ENCODE measurements around the gene TICAM2. TPM values are rescaled to one million over a fixed set of nuclear protein-coding genes. Genes with fewer than 3 reads are reported as not detected.

The TICAM2 gene
- total RNA-seq, 2 donors from 2014 or later, result 1.6 to 5.7 TPM

DNA sequence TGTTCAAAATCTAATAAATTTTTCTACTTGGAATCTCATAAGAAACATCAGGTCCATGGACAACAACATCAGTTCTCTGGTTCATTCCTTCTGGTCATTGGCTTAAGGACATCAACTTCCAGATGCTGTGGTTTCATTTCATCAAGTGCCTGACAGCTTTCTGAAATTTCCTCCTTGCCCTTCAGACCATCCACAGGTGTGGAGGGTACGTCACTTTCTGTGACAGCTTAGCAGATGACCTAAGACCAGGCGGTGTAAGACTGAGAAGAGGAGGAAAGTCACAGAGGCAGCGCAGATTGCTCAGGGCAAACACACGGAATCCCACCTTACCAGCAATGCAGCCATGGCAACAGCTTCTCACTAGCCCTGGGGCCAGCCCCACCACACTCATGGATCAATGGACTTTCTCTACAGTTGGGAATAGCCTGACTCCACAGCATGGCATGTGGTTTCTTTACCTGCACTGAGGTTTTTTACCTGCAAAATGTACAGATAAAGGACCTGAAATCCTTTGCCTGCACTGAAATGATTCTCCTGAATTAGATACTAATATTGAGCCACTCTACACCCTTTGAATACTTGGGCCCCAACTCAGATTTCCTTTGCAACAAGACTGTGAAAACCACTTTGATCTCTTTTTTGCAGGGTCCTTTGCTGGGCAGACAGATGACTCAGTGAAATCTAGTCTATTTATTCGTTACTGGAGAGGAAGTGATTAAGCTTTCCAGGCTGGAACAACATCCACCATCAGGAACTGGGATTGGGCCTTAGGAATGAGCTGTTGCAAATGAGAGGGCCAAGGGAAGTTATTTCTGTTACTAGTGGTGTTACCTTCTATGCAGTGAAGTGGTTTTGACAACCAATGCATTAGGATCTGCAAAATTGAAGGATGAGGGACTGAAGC is 26.9 kb downstream of the TICAM2 start:
- DNase-seq (ENCODE audit: low spot score) (no peak), ATAC-seq (ENCODE audit: insufficient number of reproducible peaks, low FRiP score, low read depth) (no peak)
- TF ChIP-seq, protein P1, sequence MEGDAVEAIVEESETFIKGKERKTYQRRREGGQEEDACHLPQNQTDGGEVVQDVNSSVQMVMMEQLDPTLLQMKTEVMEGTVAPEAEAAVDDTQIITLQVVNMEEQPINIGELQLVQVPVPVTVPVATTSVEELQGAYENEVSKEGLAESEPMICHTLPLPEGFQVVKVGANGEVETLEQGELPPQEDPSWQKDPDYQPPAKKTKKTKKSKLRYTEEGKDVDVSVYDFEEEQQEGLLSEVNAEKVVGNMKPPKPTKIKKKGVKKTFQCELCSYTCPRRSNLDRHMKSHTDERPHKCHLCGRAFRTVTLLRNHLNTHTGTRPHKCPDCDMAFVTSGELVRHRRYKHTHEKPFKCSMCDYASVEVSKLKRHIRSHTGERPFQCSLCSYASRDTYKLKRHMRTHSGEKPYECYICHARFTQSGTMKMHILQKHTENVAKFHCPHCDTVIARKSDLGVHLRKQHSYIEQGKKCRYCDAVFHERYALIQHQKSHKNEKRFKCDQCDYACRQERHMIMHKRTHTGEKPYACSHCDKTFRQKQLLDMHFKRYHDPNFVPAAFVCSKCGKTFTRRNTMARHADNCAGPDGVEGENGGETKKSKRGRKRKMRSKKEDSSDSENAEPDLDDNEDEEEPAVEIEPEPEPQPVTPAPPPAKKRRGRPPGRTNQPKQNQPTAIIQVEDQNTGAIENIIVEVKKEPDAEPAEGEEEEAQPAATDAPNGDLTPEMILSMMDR (IDR thresholded peaks at IDR 0.05), result no peak
- Histone ChIP-seq H3K27ac (no peak overlapping the region), H3K27me3 (replicated peaks; ENCODE audit: insufficient read depth) (no peaks in the 10 kb centered on the region), H3K4me1 (ENCODE audit: control insufficient read depth in 1 of 2, low read depth in 2 of 2) (no peaks in the 10 kb centered on the region), H3K36me3 (no peaks in the 10 kb centered on the region), H3K9me3 (no peaks in the 10 kb centered on the region), H3K4me3 (no peak overlapping the region)

DNA sequence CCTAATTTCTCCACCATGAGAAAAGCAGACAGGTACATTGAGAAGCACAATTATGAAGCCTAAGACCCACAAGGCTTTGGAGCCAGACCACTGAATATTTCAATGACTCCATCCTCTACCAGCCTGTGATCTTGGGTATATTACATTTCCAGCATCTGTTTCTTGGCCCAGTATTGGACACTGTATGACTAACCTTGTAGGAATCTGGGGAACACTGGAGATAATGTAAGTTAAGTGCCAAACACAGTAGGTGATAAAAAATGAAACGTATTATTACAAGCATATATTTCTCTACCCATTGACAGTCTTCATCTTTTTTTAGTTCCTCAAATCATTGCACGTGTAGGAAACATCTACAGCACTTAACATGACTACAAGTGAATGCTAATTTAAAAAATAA is 29.1 kb downstream of the TICAM2 start:
- Histone ChIP-seq H3K27ac (no peak overlapping the region), H3K9me3 (no peaks in the 10 kb centered on the region), H3K27me3 (replicated peaks; ENCODE audit: insufficient read depth) (no peaks in the 10 kb centered on the region), H3K36me3 (no peaks in the 10 kb centered on the region), H3K4me3 (no peak overlapping the region), H3K4me1 (ENCODE audit: control insufficient read depth in 1 of 2, low read depth in 2 of 2) (no peaks in the 10 kb centered on the region)
- DNase-seq (ENCODE audit: low spot score), result no peak
- ATAC-seq (ENCODE audit: insufficient number of reproducible peaks, low FRiP score, low read depth), result no peak
- TF ChIP-seq, protein P1 (IDR thresholded peaks at IDR 0.05), result no peak

DNA sequence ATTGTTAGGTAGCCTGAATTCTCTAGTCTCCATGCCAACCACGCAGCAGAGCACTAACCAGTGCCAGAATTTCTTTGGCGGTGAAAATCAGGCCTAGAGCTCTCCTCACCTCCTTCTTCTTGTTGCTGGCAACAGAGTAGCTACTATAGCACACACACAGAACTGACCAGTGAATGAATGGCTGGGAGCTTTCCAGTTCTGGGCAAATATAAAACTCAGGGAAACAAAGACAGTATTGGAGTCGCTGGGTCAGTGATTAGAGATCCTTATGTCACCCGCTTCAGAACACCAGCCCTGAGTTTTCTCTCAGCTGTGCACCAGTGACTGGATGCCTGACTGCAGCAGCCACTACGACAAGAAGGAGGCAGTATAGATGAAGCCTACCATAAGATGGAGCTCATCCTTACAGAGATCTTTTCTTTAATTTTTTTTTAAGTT is 30.8 kb downstream of the TICAM2 start:
- no peak for ATAC-seq (ENCODE audit: insufficient number of reproducible peaks, low FRiP score, low read depth)
- TF ChIP-seq, protein P1 (IDR thresholded peaks at IDR 0.05), result no peak
- Histone ChIP-seq H3K4me1 (ENCODE audit: control insufficient read depth in 1 of 2, low read depth in 2 of 2) (no peaks in the 10 kb centered on the region), H3K9me3 (no peaks in the 10 kb centered on the region), H3K4me3 (no peak overlapping the region), H3K36me3 (no peaks in the 10 kb centered on the region), H3K27ac (no peak overlapping the region), H3K27me3 (replicated peaks; ENCODE audit: insufficient read depth) (no peaks in the 10 kb centered on the region)
- DNase-seq (ENCODE audit: low spot score), result no peak

DNA sequence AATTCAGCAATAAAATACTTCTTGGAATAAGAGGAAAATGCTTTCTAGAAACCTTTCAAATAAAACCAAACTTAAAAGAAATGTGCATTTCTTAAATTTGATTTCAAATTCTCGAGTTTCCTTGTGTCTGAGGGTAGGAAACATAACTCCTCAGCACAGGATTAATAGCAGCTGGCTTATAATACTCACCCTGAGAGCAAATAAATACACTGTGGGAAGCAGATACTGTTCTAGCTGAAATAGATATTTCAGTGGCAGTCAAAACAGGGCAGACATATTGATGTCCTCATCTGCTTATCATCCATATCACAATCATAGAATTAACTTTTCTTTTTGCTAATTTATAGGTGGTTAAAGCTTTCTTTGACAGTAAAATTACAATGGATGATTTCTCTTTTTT is 33.6 kb downstream of the TICAM2 start:
- ATAC-seq (ENCODE audit: insufficient number of reproducible peaks, low FRiP score, low read depth) (no peak), DNase-seq (ENCODE audit: low spot score) (no peak)
- H3K27me3 ChIP-seq (replicated peaks; ENCODE audit: insufficient read depth), result no peaks in the 10 kb centered on the region
- H3K36me3 ChIP-seq, result no peaks in the 10 kb centered on the region
- TF ChIP-seq, protein P1 (IDR thresholded peaks at IDR 0.05), result no peak
- H3K27ac ChIP-seq, result no peak overlapping the region
- H3K4me1 ChIP-seq (ENCODE audit: control insufficient read depth in 1 of 2, low read depth in 2 of 2), result no peaks in the 10 kb centered on the region
- H3K9me3 ChIP-seq, result no peaks in the 10 kb centered on the region
- no peak overlapping the region for H3K4me3 ChIP-seq

DNA sequence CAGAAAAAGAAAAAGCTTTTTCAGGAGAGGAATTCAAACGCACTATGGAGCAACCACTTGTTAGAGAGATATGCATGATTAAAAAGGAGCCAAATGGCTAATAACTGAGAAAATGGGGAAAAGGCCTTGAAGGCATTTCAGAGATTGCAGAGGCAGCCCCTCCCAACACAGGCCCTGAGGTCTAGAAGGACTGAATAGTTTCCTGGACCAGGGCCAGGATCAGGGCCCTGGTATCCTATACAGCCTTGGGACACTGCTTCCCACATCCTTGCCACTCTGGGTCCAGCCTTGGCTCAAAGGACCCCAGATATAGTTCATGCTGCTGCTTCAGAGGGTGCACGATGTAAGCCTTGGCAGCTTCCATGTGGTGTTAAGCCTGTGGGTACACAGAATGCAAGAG is 37.0 kb downstream of the TICAM2 start:
- H3K9me3 ChIP-seq, result no peaks in the 10 kb centered on the region
- H3K27ac ChIP-seq, result no peak overlapping the region
- no peaks in the 10 kb centered on the region for H3K27me3 ChIP-seq (replicated peaks; ENCODE audit: insufficient read depth)
- TF ChIP-seq, protein P1 (IDR thresholded peaks at IDR 0.05), result no peak
- no peak for DNase-seq (ENCODE audit: low spot score)
- no peak overlapping the region for H3K4me3 ChIP-seq
- H3K4me1 ChIP-seq (ENCODE audit: control insufficient read depth in 1 of 2, low read depth in 2 of 2), result no peaks in the 10 kb centered on the region
- ATAC-seq (ENCODE audit: insufficient number of reproducible peaks, low FRiP score, low read depth), result no peak
- H3K36me3 ChIP-seq, result no peaks in the 10 kb centered on the region
